GM21367 (cell line): Measurements from ENCODE around the gene NUDT3.
"Not testable (repeated sequence)": the region's sequence is repeated elsewhere in the genome, so short reads cannot be mapped to it uniquely, and the experiment has no call there.

Source experiments
- ATAC-seq: cut with Tn5 transposase; IDR thresholded peaks from one replicate; pipeline ENCODE4 v1.9.1; 2021; ENCODE audit not compliant: unreplicated experiment

The NUDT3 gene

GRCh38 chr6:34324738-34325444 is 67.6 kb downstream of the NUDT3 start:
- ATAC-seq: no peak

- not testable (repeated sequence) for ATAC-seq
These were observed 68.2 kb downstream of the NUDT3 start for GRCh38 chr6:34324221-34324620.

GRCh38 chr6:34323300-34323699 is 69.2 kb downstream of the NUDT3 start:
- ATAC-seq: no peak

GRCh38 chr6:34322732-34323131 is 69.7 kb downstream of the NUDT3 start:
- no peak for ATAC-seq

- ATAC-seq: no peak
These were observed 70.6 kb downstream of the NUDT3 start for GRCh38 chr6:34321821-34322220.

GRCh38 chr6:34319471-34319885 is 73.0 kb downstream of the NUDT3 start:
- no peak for ATAC-seq

GRCh38 chr6:34318499-34319470 is 73.7 kb downstream of the NUDT3 start:
- ATAC-seq: no peak

GRCh38 chr6:34317882-34318498 is 74.5 kb downstream of the NUDT3 start:
- no peak for ATAC-seq

GRCh38 chr6:34317172-34317477 is 75.3 kb downstream of the NUDT3 start:
- ATAC-seq: no peak

GRCh38 chr6:34316431-34317171 is 75.9 kb downstream of the NUDT3 start:
- ATAC-seq: no peak

GRCh38 chr6:34315780-34316179 is 76.7 kb downstream of the NUDT3 start:
- ATAC-seq: no peak

- ATAC-seq: no peak
These were observed 77.2 kb downstream of the NUDT3 start for GRCh38 chr6:34315256-34315655.

GRCh38 chr6:34312259-34312658 is 80.2 kb downstream of the NUDT3 start:
- no peak for ATAC-seq

- no peak for ATAC-seq
These were observed 81.7 kb downstream of the NUDT3 start for GRCh38 chr6:34310817-34311216.

GRCh38 chr6:34308483-34308882 is 84.0 kb downstream of the NUDT3 start:
- ATAC-seq: no peak

GRCh38 chr6:34305982-34306708 is 86.3 kb downstream of the NUDT3 start:
- no peak for ATAC-seq

- no peak for ATAC-seq
These were observed 87.0 kb downstream of the NUDT3 start for GRCh38 chr6:34305497-34305896.

- no peak for ATAC-seq
These were observed 88.3 kb downstream of the NUDT3 start for GRCh38 chr6:34304164-34304563.

GRCh38 chr6:34302929-34303328 is 89.5 kb downstream of the NUDT3 start:
- ATAC-seq: no peak

GRCh38 chr6:34301408-34301807 is 91.1 kb downstream of the NUDT3 start:
- no peak for ATAC-seq
